Astrocyte of the spinal cord (primary cell): ENCODE data around the gene ABHD10.

Experiments
- DNase-seq: peaks from one replicate; pipeline ENCODE4 v3.0.0; 2011; ENCODE audit warnings: low read depth, low spot score
- H3K4me3 ChIP-seq: 2 replicates; pipeline ENCODE4 v1.5.1; 2011; ENCODE audit warnings: low read depth, mild to moderate bottlenecking, low read length, moderate library complexity
- in situ Hi-C: cut with HindIII; loops from 2 replicates; pipeline ENCODE4 v1.10.0; 2017; ENCODE audit warnings: low sequenced_read_pairs
- TF ChIP-seq, protein P1 (sequence below): IDR thresholded peaks from 2 replicates; pipeline ENCODE4 v1.5.1; 2012; ENCODE audit warnings: low read depth, mild to moderate bottlenecking, low read length, inconsistent platforms

ABHD10 gene

DNA sequence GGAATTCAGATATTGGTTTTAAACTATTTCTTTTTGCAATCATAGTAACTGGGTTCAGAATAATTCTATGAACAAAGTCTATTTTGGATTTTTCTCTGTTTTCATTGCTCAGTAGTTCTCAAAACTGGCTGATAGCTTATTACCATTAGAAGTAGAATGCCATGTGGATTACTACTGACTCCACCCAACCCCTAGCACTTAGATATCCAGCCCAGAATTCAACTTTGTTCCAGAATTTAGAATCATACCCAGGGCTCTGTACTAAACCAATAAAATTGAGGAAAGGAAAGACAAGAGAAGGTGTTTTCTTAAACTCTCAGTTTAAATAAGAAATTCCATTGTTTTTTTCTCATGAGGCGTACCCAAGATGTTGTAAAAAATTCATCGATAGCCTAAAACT, 39.0 kb upstream of the ABHD10 start:
- H3K4me3 ChIP-seq, result no peak overlapping the region
- DNase-seq, result no peak
- in situ Hi-C loops, result no loop called here
- TF ChIP-seq, protein P1, sequence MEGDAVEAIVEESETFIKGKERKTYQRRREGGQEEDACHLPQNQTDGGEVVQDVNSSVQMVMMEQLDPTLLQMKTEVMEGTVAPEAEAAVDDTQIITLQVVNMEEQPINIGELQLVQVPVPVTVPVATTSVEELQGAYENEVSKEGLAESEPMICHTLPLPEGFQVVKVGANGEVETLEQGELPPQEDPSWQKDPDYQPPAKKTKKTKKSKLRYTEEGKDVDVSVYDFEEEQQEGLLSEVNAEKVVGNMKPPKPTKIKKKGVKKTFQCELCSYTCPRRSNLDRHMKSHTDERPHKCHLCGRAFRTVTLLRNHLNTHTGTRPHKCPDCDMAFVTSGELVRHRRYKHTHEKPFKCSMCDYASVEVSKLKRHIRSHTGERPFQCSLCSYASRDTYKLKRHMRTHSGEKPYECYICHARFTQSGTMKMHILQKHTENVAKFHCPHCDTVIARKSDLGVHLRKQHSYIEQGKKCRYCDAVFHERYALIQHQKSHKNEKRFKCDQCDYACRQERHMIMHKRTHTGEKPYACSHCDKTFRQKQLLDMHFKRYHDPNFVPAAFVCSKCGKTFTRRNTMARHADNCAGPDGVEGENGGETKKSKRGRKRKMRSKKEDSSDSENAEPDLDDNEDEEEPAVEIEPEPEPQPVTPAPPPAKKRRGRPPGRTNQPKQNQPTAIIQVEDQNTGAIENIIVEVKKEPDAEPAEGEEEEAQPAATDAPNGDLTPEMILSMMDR, result no peak

DNA sequence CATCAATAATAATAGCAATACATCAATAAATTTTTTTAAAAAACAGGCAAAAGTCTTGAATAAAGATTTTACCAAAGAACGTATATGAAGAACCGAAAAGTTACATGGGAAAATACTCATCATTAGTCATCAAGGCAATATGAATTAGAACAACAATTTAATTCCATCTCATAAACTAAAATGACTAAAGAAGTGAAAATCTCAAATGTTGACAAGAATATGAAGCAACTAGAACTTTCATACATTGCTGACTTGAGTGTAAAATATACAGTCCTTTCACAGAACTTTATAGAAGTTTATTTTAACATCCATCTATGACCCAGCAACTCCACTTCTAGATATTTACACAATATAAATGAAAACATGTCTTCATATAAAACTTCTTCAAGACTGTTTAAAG, 35.3 kb upstream of the ABHD10 start:
- in situ Hi-C loops, result no loop called here
- no peak overlapping the region for H3K4me3 ChIP-seq
- no peak for DNase-seq
- TF ChIP-seq, protein P1, result no peak

DNA sequence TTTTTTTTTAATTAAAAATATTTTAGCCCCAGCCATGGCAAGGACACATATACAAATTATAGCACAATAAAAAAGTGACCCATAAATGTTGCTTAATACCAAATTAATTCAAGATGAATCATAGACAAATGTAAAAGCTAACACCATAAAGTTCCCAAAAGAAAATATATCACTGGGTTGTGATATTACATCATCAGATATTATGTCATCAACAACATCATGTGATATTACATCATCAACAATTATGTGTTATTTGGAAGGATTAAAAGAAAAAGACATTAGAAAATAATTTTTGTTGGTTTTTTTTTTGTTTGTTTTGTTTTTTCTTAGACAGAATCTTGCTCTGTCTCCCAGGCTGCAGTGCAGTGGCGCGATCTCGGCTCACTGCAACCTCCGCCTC, 34.5 kb upstream of the ABHD10 start:
- in situ Hi-C loops, result no loop called here
- DNase-seq, result no peak
- TF ChIP-seq, protein P1, result no peak
- H3K4me3 ChIP-seq, result no peak overlapping the region

DNA sequence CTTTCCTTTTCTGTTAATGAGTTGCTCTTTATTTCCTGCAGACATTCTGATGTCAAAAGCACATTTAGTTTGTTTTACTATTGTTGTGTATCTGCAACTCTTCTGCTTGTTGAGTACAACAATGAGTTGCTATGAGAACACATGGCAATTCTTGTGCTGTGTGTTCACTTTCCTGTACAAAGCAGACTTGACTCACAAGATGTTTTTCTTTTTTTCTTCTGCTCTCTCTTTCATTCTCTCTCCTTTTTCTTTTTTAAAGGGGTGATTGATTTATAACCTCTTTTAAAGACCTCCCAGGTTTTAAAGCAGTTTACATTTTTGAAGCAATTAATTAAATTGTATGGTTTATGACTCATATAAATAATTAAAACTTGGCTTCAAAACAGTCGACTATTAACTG, 31.6 kb upstream of the ABHD10 start:
- H3K4me3 ChIP-seq, result no peak overlapping the region
- peak; percentile 55 for DNase-seq
- TF ChIP-seq, protein P1, result no peak
- in situ Hi-C loops, result no loop called here

DNA sequence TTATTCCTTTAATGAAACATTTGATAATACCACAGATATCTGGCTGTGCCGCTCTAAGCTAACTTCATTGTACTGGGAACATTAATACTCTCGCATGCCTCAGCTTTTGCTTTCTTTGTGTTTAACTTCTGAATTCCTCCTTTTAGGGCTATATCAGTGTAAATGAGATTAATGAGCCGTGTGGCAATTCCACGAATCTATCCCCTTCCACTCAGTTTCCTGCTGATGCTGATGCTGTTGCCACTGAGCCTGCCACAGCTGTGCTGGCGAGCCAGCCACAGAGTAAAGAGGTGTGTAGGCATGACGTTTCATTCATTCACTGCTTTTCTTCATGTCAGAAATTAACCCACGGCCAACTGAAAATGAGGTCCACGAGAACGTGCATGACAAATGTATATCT, 30.0 kb upstream of the ABHD10 start:
- H3K4me3 ChIP-seq, result no peak overlapping the region
- DNase-seq, result no peak
- TF ChIP-seq, protein P1, result no peak
- in situ Hi-C loops, result no loop called here

DNA sequence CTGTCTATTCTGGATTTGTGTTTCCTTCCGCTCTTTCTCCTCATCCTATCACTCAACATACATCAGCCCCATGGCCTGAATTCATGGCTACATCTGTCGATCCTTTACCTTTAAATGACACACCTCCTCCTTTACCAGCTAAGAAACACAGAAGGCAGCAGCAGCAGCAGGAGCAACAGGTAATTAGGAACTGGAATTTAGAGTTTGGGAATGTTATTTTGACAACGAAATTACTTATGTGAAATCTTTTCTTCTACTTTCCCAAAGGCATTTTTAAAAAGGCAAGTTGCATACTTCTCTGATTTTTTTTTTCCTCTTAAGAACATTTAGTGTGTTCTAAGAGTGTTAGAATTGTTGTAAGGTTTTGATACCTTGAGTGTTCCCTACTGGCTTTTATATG, 29.1 kb upstream of the ABHD10 start:
- DNase-seq, result no peak
- H3K4me3 ChIP-seq, result no peak overlapping the region
- in situ Hi-C loops, result loop anchor here (25.0 kb wide), 1 partner anchor 212 kb away; no protein-coding TSS in a partner anchor
- TF ChIP-seq, protein P1, result no peak

DNA sequence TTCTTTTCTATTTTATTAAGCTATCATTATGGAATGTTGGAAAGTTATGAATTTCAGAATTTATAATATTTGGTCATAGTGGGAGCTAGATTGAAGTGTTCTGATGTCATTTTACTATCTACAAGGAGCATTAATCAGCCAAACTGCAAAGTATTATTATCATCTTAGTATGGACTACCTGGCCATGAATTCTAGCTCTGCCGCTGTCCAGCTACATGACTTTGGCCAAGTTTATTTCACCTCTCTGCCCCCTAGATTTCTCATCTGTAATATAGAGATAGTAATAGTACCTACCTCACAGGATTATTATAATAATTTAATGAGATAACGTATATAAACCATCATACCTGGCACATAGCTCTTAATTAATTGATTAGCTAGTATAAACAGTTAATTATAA, 27.8 kb upstream of the ABHD10 start:
- in situ Hi-C loops, result loop anchor here (25.0 kb wide), 1 partner anchor 214 kb away; no protein-coding TSS in a partner anchor
- H3K4me3 ChIP-seq, result no peak overlapping the region
- no peak for DNase-seq
- TF ChIP-seq, protein P1, result no peak
